IMR-90 (cell line): ENCODE results near the gene TSGA10IP. TPM values are rescaled to one million over a fixed set of nuclear protein-coding genes. Genes with fewer than 3 reads are reported as not detected.

ENCODE experiments used
- ATAC-seq: fragments of 200-7000 bp; cut with Tn5 transposase; 2 replicates; pipeline ENCODE4 v1.9.1; 2020; ENCODE audit warnings: low read depth, mild to moderate bottlenecking, moderate library complexity
- BruUV-seq: library from RNA; stranded (reverse); fragments of 400-500 nt; replicated peaks from 2 replicates; lab custom pipeline; 2021; lab: Mats Ljungman, UMichigan
- CTCF ChIA-PET: fragments of 300-600 bp; formaldehyde crosslinking; extraction: SDS; loops from one replicate; lab custom pipeline; 2021; ENCODE audit warnings: antibody characterized with exemption; lab: Yijun Ruan, JAX
- POLR2A ChIA-PET: fragments of 300-600 bp; sonication (Branson Sonifier 250); formaldehyde crosslinking; loops from one replicate; lab custom pipeline; 2022; ENCODE audit warnings: antibody characterized with exemption; ENCODE audit not compliant: unreplicated experiment; lab: Charles Lee
- DNase-seq: peaks from one replicate; pipeline ENCODE4 v3.0.0; 2013
- H2AFZ ChIP-seq: replicated peaks from 2 replicates; pipeline ENCODE3; 2013; ENCODE audit warnings: low read length, mild to moderate bottlenecking; ENCODE audit not compliant: poor library complexity
- H2AK5ac ChIP-seq: 2 replicates; pipeline ENCODE4 v1.6.1; 2013; ENCODE audit warnings: low read depth, low read length, inconsistent platforms
- H2AK9ac ChIP-seq: replicated peaks from 2 replicates; pipeline ENCODE3; 2013; ENCODE audit warnings: mild to moderate bottlenecking, low read depth, low read length, moderate library complexity; ENCODE audit not compliant: poor library complexity
- H2BK120ac ChIP-seq: 2 replicates; pipeline ENCODE4 v1.6.1; 2013; ENCODE audit warnings: low read depth, low read length, inconsistent platforms
- H2BK15ac ChIP-seq: 3 replicates; pipeline ENCODE4 v1.6.1; 2013; ENCODE audit warnings: low read depth, low read length, inconsistent platforms
- H2BK20ac ChIP-seq: 2 replicates; pipeline ENCODE4 v1.6.1; 2013; ENCODE audit warnings: low read depth, mild to moderate bottlenecking, inconsistent platforms, low read length, moderate library complexity
- H2BK5ac ChIP-seq: 2 replicates; pipeline ENCODE4 v1.6.1; 2013; ENCODE audit warnings: mild to moderate bottlenecking, low read depth, low read length, inconsistent platforms; ENCODE audit not compliant: poor library complexity, severe bottlenecking
- H3K14ac ChIP-seq: replicated peaks from 2 replicates; pipeline ENCODE4 v1.6.1; 2013; ENCODE audit warnings: low read depth, low read length, inconsistent platforms
- H3K18ac ChIP-seq: 2 replicates; pipeline ENCODE4 v1.6.1; 2013; ENCODE audit warnings: low read depth, low read length, control low read depth
- H3K23ac ChIP-seq: 2 replicates; pipeline ENCODE4 v1.6.1; 2013; ENCODE audit warnings: low read depth, low read length, inconsistent platforms
- H3K27ac ChIP-seq: 2 replicates; pipeline ENCODE4 v1.5.1; 2013; ENCODE audit warnings: mild to moderate bottlenecking, control low read depth, low read length; ENCODE audit not compliant: insufficient read depth
- H3K27me3 ChIP-seq: 2 replicates; pipeline ENCODE4 v1.6.1; 2013; ENCODE audit warnings: low read length; ENCODE audit not compliant: control insufficient read depth, insufficient read depth
- H3K36me3 ChIP-seq: 2 replicates; pipeline ENCODE4 v1.6.1; 2013; ENCODE audit warnings: low read length, mixed read lengths; ENCODE audit not compliant: control insufficient read depth, insufficient read depth
- H3K4ac ChIP-seq: 2 replicates; pipeline ENCODE4 v1.6.1; 2013; ENCODE audit warnings: low read depth, low read length, inconsistent platforms
- H3K4me1 ChIP-seq: 2 replicates; pipeline ENCODE4 v1.6.1; 2013; ENCODE audit warnings: low read length, mixed read lengths; ENCODE audit not compliant: control insufficient read depth, insufficient read depth
- H3K4me2 ChIP-seq: 2 replicates; pipeline ENCODE4 v1.6.1; 2013; ENCODE audit warnings: low read depth, mild to moderate bottlenecking, control low read depth, low read length, moderate library complexity
- H3K4me3 ChIP-seq: 2 replicates; pipeline ENCODE4 v1.5.1; 2013; ENCODE audit warnings: low read depth, mild to moderate bottlenecking, control low read depth, low read length, moderate library complexity; ENCODE audit not compliant: insufficient read depth
- H3K56ac ChIP-seq: 2 replicates; pipeline ENCODE4 v1.6.1; 2013; ENCODE audit warnings: low read length, inconsistent platforms; ENCODE audit not compliant: insufficient read depth; ENCODE audit errors: extremely low read depth
- H3K79me1 ChIP-seq, 2 experiments: 2 replicates each; pipeline ENCODE4 v1.6.1; 2013; ENCODE audit warnings: low read length in 2 of 2, inconsistent platforms in 1 of 2, low read depth in 1 of 2
- H3K9ac ChIP-seq: 2 replicates; pipeline ENCODE4 v1.6.1; 2013; ENCODE audit warnings: low read depth, low read length, control low read depth
- H3K9me1 ChIP-seq: 2 replicates; pipeline ENCODE4 v1.6.1; 2013; ENCODE audit warnings: low read length, inconsistent platforms; ENCODE audit not compliant: insufficient read depth
- H3K9me3 ChIP-seq: 2 replicates; pipeline ENCODE4 v1.6.1; 2013; ENCODE audit warnings: low read length; ENCODE audit not compliant: control insufficient read depth, insufficient read depth
- H4K20me1 ChIP-seq: 2 replicates; pipeline ENCODE4 v1.6.1; 2013; ENCODE audit warnings: low read length, inconsistent platforms; ENCODE audit not compliant: insufficient read depth
- H4K5ac ChIP-seq: 2 replicates; pipeline ENCODE4 v1.6.1; 2013; ENCODE audit warnings: mild to moderate bottlenecking, low read depth, low read length, control low read depth
- H4K8ac ChIP-seq, 2 experiments: 2 replicates each; pipeline ENCODE4 v1.6.1; 2013; ENCODE audit warnings: low read depth in 2 of 2, low read length in 2 of 2, control low read depth in 1 of 2, inconsistent platforms in 1 of 2
- H4K91ac ChIP-seq: 2 replicates; pipeline ENCODE4 v1.6.1; 2013; ENCODE audit warnings: low read depth, low read length, inconsistent platforms; ENCODE audit not compliant: insufficient read depth
- BHLHE40 ChIP-seq: fragments of 150-350 bp; IDR thresholded peaks from 2 replicates; pipeline ENCODE4 v1.6.1; 2016; ENCODE audit warnings: mild to moderate bottlenecking, low read depth, low read length
- CEBPB ChIP-seq: IDR thresholded peaks from 2 replicates; pipeline ENCODE4 v1.6.1; 2012; ENCODE audit warnings: low read depth, low read length, improper control_type of control experiment
- CHD1 ChIP-seq: IDR thresholded peaks from 2 replicates; pipeline ENCODE4 v1.6.1; 2012; ENCODE audit warnings: low read depth, low read length, improper control_type of control experiment
- CTCF ChIP-seq: conservative IDR thresholded peaks from 2 replicates; pipeline ENCODE4 v1.5.1; 2012; ENCODE audit warnings: mild to moderate bottlenecking, low read depth, low read length, improper control_type of control experiment
- ELK1 ChIP-seq: fragments of 150-350 bp; IDR thresholded peaks from 2 replicates; pipeline ENCODE4 v1.6.1; 2016; ENCODE audit warnings: low read depth, mild to moderate bottlenecking, low read length, moderate library complexity, borderline replicate concordance
- FOS ChIP-seq: fragments of 150-350 bp; IDR thresholded peaks from 2 replicates; pipeline ENCODE4 v1.6.1; 2016; ENCODE audit warnings: low read depth, low read length
- MAFK ChIP-seq: IDR thresholded peaks from 2 replicates; pipeline ENCODE4 v1.6.1; 2012; ENCODE audit warnings: low read depth, low read length, improper control_type of control experiment
- MAZ ChIP-seq: IDR thresholded peaks from 2 replicates; pipeline ENCODE4 v1.6.1; 2012; ENCODE audit warnings: low read depth, mild to moderate bottlenecking, low read length, improper control_type of control experiment, moderate library complexity, borderline replicate concordance
- NFE2L2 ChIP-seq: fragments of 150-350 bp; IDR thresholded peaks from 2 replicates; pipeline ENCODE4 v1.6.1; 2016; ENCODE audit warnings: low read depth, mild to moderate bottlenecking, low read length
- POLR2A ChIP-seq: IDR thresholded peaks from 2 replicates; pipeline ENCODE4 v1.6.1; 2012; ENCODE audit warnings: mild to moderate bottlenecking, low read depth, low read length
- RAD21 ChIP-seq: IDR thresholded peaks from 2 replicates; pipeline ENCODE4 v1.6.1; 2012; ENCODE audit warnings: low read length, improper control_type of control experiment
- RCOR1 ChIP-seq: IDR thresholded peaks from 2 replicates; pipeline ENCODE4 v1.6.1; 2012; ENCODE audit warnings: mild to moderate bottlenecking, low read length, improper control_type of control experiment; ENCODE audit not compliant: insufficient replicate concordance
- RFX5 ChIP-seq: IDR thresholded peaks from 2 replicates; pipeline ENCODE4 v1.8.0; 2012; ENCODE audit warnings: low read depth, mild to moderate bottlenecking, low read length, moderate library complexity
- SMC3 ChIP-seq: fragments of 150-350 bp; IDR thresholded peaks from 2 replicates; pipeline ENCODE4 v1.6.1; 2016; ENCODE audit warnings: low read depth, mild to moderate bottlenecking, antibody characterized with exemption, low read length, moderate library complexity
- USF2 ChIP-seq: fragments of 150-350 bp; IDR thresholded peaks from 2 replicates; pipeline ENCODE4 v1.6.1; 2017; ENCODE audit warnings: mild to moderate bottlenecking, antibody characterized with exemption, low read length, low read depth
- WGBS, 2 experiments: methylation state at CpG; one replicate each; pipeline versions ENCODE4 v1.1.5 to v1.1.7; 2013; ENCODE audit warnings: missing lambda C conversion rate in 2 of 2; ENCODE audit not compliant: insufficient read length in 1 of 2; ENCODE audit errors: extremely low coverage in 2 of 2; 5-methylcytosine and 5-hydroxymethylcytosine counted together
- dilution Hi-C: fragments of 300-500 bp; cut with HindIII; formaldehyde crosslinking; loops from one replicate; pipeline ENCODE4 v1.14.3; 2018; ENCODE audit warnings: low sequenced_read_pairs; ENCODE audit not compliant: unreplicated experiment
- in situ Hi-C: fragments of 300-500 bp; cut with MboI; formaldehyde crosslinking; loops from 3 replicates; pipeline ENCODE4 v1.14.3; 2019; ENCODE audit warnings: low sequenced_read_pairs, inconsistent platforms, mixed read lengths
- intact Hi-C: fragments of 100-400 bp; cut with micrococcal nuclease; formaldehyde crosslinking; loops from 2 replicates; pipeline ENCODE4 v1.10.0; 2022
- polyA plus RNA-seq, 3 experiments: library from polyadenylated mRNA; depleted of rRNA; stranded (reverse); fragments of >200 nt; gene quantifications; 2 replicates each; pipeline ENCODE4 v1.2.3, GENCODE V29; 2012; ENCODE audit warnings: low replicate concordance in 1 of 3
- total RNA-seq: library from RNA; depleted of rRNA; stranded (reverse); fragments of >200 nt; gene quantifications from 2 replicates; pipeline ENCODE4 v1.2.3, GENCODE V29; 2012

Gene TSGA10IP
- total and polyA plus RNA-seq, 2 of the 4 experiments (the other 2 are of a cell fraction) = 0.21 TPM; not detected in 1

- Histone ChIP-seq H3K56ac (no peak overlapping the region), H3K4ac (no peak overlapping the region), H2AFZ (no peak overlapping the region), H2AK9ac (no peak overlapping the region), H3K4me2 (no peak overlapping the region), H3K9me1 (no peaks in the 10 kb centered on the region), H3K27me3 (no peaks in the 10 kb centered on the region), H3K79me1 (peaks cover 15 to 57% of the 10 kb centered on the region in 2 experiments), H3K9me3 (no peaks in the 10 kb centered on the region), H3K18ac (no peak overlapping the region), H2AK5ac (no peak overlapping the region), H3K14ac (no peak overlapping the region), H3K4me1 (0 out of 2 replicates have a peak, but pooled peaks cover 2% of the 10 kb centered on the region), H4K20me1 (peaks cover 7% of the 10 kb centered on the region; the same call in 1 of the 2 replicates), H3K27ac (no peak overlapping the region), H3K23ac (no peak overlapping the region), H3K4me3 (no peak overlapping the region), H2BK120ac (no peak overlapping the region), H3K9ac (no peak overlapping the region), H2BK15ac (no peak overlapping the region), H4K91ac (no peak overlapping the region), H2BK20ac (no peak overlapping the region), H2BK5ac (no peak overlapping the region), H4K8ac (no peak overlapping the region), H3K36me3 (peaks cover 59% of the 10 kb centered on the region), H4K5ac (no peak overlapping the region)
- ATAC-seq (no peak), DNase-seq (no peak)
- in situ Hi-C loops (no loop called here), intact Hi-C loops (no loop called here), dilution Hi-C loops (no loop called here)
- POLR2A ChIA-PET = no interaction called here
- no TSS peak for BruUV-seq
- 91% methylated on average over 5 of the region's 15 CpGs; no CpG with 5 or more reads in 1 of the 2 experiments for WGBS, 2 experiments
- CTCF ChIA-PET = no interaction called here
- TF ChIP-seq MAFK (no peak), MAZ (no peak), SMC3 (no peak), POLR2A (no peak), CHD1 (no peak), RAD21 (no peak), RCOR1 (no peak), BHLHE40 (no peak), FOS (no peak), CTCF (no peak), RFX5 (no peak), NFE2L2 (no peak), USF2 (no peak), CEBPB (no peak), ELK1 (no peak)
Measured at GRCh38 chr11:65968600-65969482, 23.6 kb downstream of the TSGA10IP start.
